ENCODE data around the gene EEF1G. TPM values are rescaled to one million over a fixed set of nuclear protein-coding genes. Genes with fewer than 3 reads are reported as not detected.

Gene EEF1G
- total and polyA plus RNA-seq, 9 of the 15 experiments (the other 6 are each of a cell fraction or from before 2014, with no cell fraction given), result 985 to 2,349 (median 2,035) TPM

DNA sequence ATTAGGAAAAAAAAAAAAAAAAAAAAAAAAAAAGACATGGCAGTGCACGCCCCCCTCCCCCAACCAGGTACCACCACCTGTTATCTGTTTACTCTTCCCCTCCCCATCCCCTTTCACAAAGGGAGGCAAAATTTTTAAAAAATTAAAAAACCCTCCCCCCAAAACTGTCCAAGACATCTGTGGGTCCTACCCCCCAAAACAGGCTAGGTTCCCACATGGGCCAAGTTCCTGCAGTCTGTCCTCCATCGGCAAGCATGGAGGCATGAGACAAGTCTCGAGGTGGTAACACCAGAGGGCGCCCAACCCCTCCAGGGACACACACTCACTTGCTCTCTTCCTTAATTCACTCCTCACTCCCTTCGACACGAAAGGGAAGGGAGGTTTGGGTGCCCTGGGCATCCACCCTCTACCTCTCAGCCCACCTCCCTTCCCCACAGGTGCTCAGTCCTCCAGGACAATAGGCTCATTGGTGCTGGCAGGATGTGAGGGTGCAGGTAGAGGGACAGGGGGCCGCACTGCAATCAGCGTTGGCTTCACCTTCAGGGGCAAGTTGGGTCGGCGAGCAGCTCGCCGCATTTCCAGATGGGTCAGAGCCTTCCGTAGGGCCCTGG is 19.8 kb upstream of the EEF1G start (continued):
- TF ChIP-seq, protein P1, sequence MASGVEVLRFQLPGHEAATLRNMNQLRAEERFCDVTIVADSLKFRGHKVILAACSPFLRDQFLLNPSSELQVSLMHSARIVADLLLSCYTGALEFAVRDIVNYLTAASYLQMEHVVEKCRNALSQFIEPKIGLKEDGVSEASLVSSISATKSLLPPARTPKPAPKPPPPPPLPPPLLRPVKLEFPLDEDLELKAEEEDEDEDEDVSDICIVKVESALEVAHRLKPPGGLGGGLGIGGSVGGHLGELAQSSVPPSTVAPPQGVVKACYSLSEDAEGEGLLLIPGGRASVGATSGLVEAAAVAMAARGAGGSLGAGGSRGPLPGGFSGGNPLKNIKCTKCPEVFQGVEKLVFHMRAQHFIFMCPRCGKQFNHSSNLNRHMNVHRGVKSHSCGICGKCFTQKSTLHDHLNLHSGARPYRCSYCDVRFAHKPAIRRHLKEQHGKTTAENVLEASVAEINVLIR (CRISPR knock-in tag; IDR thresholded peaks at IDR 0.05), result no peak
- TF ChIP-seq XRCC3 (IDR thresholded peaks at IDR 0.05) (no peak), IFI16 (CRISPR knock-in tag; IDR thresholded peaks at IDR 0.05) (no peak), KLF1 (tag; IDR thresholded peaks at IDR 0.05) (no peak), FOXK1 (CRISPR knock-in tag; IDR thresholded peaks at IDR 0.05; ENCODE audit: borderline replicate concordance) (no peak), USF1 (CRISPR knock-in tag; IDR thresholded peaks at IDR 0.05) (peak; percentile 27; the same call in 1 of the 2 replicates), ZNF12 (CRISPR knock-in tag; IDR thresholded peaks at IDR 0.05) (no peak), MAZ (CRISPR knock-in tag; conservative IDR thresholded peaks at IDR 0.05 in 1 of 2, IDR thresholded peaks at IDR 0.05 in 1 of 2) (peak in 1 of 2 experiments; percentile 38; a peak in 2 of 4 replicates), ZBTB8A (IDR thresholded peaks at IDR 0.05; ENCODE audit: partially characterized antibody) (no peak), HLTF (IDR thresholded peaks at IDR 0.05) (no peak), PHF20 (IDR thresholded peaks at IDR 0.05; ENCODE audit: partially characterized antibody) (no peak), ZNF76 (CRISPR knock-in tag; IDR thresholded peaks at IDR 0.05; ENCODE audit: borderline replicate concordance) (no peak), SIN3A (IDR thresholded peaks at IDR 0.05; ENCODE audit: borderline replicate concordance in 2 of 2, control insufficient read depth in 1 of 2, low read depth in 2 of 2, low read length in 2 of 2) (0 out of 4 replicates have a peak, but pooled peaks of 1 of the 2 experiments have one; percentile 35), HNRNPLL (IDR thresholded peaks at IDR 0.05; ENCODE audit: low read depth, low read length, poor library complexity, severe bottlenecking) (no peak), ZNF133 (CRISPR knock-in tag; IDR thresholded peaks at IDR 0.05) (no peak), SREBF2 (CRISPR knock-in tag; IDR thresholded peaks at IDR 0.05) (no peak), TRIM24 (IDR thresholded peaks at IDR 0.05) (no peak), ELF1 (tag; IDR thresholded peaks at IDR 0.05) (no peak), MECOM (CRISPR knock-in tag; IDR thresholded peaks at IDR 0.05) (no peak), SMC3 (conservative IDR thresholded peaks at IDR 0.05; ENCODE audit: insufficient read depth, low read depth, low read length) (peak; percentile 81), CBX1 (IDR thresholded peaks at IDR 0.05; ENCODE audit: low read depth) (no peak)
- TF ChIP-seq, protein P2, sequence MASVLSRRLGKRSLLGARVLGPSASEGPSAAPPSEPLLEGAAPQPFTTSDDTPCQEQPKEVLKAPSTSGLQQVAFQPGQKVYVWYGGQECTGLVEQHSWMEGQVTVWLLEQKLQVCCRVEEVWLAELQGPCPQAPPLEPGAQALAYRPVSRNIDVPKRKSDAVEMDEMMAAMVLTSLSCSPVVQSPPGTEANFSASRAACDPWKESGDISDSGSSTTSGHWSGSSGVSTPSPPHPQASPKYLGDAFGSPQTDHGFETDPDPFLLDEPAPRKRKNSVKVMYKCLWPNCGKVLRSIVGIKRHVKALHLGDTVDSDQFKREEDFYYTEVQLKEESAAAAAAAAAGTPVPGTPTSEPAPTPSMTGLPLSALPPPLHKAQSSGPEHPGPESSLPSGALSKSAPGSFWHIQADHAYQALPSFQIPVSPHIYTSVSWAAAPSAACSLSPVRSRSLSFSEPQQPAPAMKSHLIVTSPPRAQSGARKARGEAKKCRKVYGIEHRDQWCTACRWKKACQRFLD (CRISPR knock-in tag; IDR thresholded peaks at IDR 0.05), result no peak
- TF ChIP-seq, protein P3, sequence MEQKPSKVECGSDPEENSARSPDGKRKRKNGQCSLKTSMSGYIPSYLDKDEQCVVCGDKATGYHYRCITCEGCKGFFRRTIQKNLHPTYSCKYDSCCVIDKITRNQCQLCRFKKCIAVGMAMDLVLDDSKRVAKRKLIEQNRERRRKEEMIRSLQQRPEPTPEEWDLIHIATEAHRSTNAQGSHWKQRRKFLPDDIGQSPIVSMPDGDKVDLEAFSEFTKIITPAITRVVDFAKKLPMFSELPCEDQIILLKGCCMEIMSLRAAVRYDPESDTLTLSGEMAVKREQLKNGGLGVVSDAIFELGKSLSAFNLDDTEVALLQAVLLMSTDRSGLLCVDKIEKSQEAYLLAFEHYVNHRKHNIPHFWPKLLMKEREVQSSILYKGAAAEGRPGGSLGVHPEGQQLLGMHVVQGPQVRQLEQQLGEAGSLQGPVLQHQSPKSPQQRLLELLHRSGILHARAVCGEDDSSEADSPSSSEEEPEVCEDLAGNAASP (IDR thresholded peaks at IDR 0.05), result no peak

Measured in K562 (cell line).